Measurements from ENCODE around the gene CUL1. TPM values are rescaled to one million over a fixed set of nuclear protein-coding genes. Genes with fewer than 3 reads are reported as not detected.

The CUL1 gene
- total RNA-seq, 1 experiment from 2014 or later: 72.3 TPM

DNA sequence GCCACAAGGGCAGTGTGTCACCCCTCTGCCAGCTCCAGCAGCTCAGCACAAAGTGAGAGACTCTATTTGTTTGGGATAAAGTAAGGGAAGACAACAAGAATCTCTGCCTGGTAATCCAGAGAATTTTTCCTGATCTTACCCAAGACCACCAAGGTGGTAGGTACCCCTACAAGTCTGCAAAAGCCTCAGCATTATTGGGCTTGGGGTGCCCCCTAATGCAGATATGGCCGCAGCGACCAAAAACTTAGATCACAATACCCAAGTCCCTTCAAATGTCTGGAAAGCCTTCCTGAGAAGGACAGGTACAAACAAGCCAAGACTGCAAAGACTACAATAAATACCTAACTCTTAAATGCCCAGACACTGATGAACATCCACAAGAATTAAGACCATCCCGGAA is 22.4 kb upstream of the CUL1 start:
- Histone ChIP-seq H2BK5ac (ENCODE audit: insufficient read length, low read length) (no peak overlapping the region), H4K8ac (replicated peaks; ENCODE audit: insufficient read length, low read depth, low read length) (no peak overlapping the region), H3K9me3 (ENCODE audit: control insufficient read depth, low read depth, low read length) (no peaks in the 10 kb centered on the region), H4K91ac (ENCODE audit: insufficient read length, low read depth, low read length) (no peak overlapping the region), H3K79me2 (ENCODE audit: insufficient read depth, low read length) (no peaks in the 10 kb centered on the region), H3K79me1 (ENCODE audit: insufficient read depth, low read depth, low read length, poor library complexity, severe bottlenecking) (no peaks in the 10 kb centered on the region), H3K23ac (ENCODE audit: insufficient read length, low read depth, low read length) (no peak overlapping the region), H4K5ac (ENCODE audit: insufficient read length, low read depth, low read length) (no peak overlapping the region), H3K4ac (ENCODE audit: low read depth, low read length) (no peak overlapping the region), H3K4me2 (ENCODE audit: insufficient read depth, insufficient read length, low read length) (no peak overlapping the region), H3K14ac (ENCODE audit: insufficient read depth, low read length) (no peak overlapping the region), H2AFZ (ENCODE audit: low read length) (no peak overlapping the region), H3K27me3 (ENCODE audit: insufficient read depth, low read length) (no peaks in the 10 kb centered on the region), H3K23me2 (ENCODE audit: insufficient read length, low read depth, low read length, poor library complexity, severe bottlenecking) (no peaks in the 10 kb centered on the region), H2AK5ac (ENCODE audit: insufficient read length, low read length) (no peak overlapping the region), H2BK12ac (ENCODE audit: insufficient read length, low read depth, low read length) (no peak overlapping the region), H2BK15ac (ENCODE audit: low read depth, low read length) (no peak overlapping the region), H3K9ac (ENCODE audit: extremely low read depth, insufficient read length, low read length) (no peak overlapping the region), H3K4me1 (ENCODE audit: insufficient read depth, low read length) (no peaks in the 10 kb centered on the region), H2BK120ac (ENCODE audit: low read depth, low read length, poor library complexity, severe bottlenecking) (no peak overlapping the region), H4K20me1 (ENCODE audit: control insufficient read depth, insufficient read depth, insufficient read length) (no peaks in the 10 kb centered on the region), H3T11ph (ENCODE audit: low read length) (no peak overlapping the region), H3K27ac (ENCODE audit: insufficient read length, low read depth, low read length) (no peak overlapping the region), H3K56ac (ENCODE audit: insufficient read length, low read depth, low read length) (no peak overlapping the region), H3K18ac (ENCODE audit: insufficient read length, low read depth, low read length) (no peak overlapping the region), H2BK20ac (ENCODE audit: low read depth, low read length, poor library complexity, severe bottlenecking) (no peak overlapping the region)
- H3K4me3 Mint-ChIP-seq: no peak overlapping the region
- DNase-seq: no peak
- H3K27me3 Mint-ChIP-seq (ENCODE audit: low read depth): peaks cover 2% of the 10 kb centered on the region; the same call in 1 of the 2 replicates
- TF ChIP-seq, protein P1, sequence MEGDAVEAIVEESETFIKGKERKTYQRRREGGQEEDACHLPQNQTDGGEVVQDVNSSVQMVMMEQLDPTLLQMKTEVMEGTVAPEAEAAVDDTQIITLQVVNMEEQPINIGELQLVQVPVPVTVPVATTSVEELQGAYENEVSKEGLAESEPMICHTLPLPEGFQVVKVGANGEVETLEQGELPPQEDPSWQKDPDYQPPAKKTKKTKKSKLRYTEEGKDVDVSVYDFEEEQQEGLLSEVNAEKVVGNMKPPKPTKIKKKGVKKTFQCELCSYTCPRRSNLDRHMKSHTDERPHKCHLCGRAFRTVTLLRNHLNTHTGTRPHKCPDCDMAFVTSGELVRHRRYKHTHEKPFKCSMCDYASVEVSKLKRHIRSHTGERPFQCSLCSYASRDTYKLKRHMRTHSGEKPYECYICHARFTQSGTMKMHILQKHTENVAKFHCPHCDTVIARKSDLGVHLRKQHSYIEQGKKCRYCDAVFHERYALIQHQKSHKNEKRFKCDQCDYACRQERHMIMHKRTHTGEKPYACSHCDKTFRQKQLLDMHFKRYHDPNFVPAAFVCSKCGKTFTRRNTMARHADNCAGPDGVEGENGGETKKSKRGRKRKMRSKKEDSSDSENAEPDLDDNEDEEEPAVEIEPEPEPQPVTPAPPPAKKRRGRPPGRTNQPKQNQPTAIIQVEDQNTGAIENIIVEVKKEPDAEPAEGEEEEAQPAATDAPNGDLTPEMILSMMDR (conservative IDR thresholded peaks at IDR 0.05): no peak
- no peak overlapping the region; a peak in 1 of 7 replicates for H3K27ac Mint-ChIP-seq
- H3K9me3 Mint-ChIP-seq: peaks cover 12 to 14% of the 10 kb centered on the region in 2 experiments; a peak in 4 of 5 replicates
- peaks cover 0 to 13% (median 5%) of the 10 kb centered on the region in 3 experiments; a peak in 4 of 7 replicates for H3K36me3 Mint-ChIP-seq (ENCODE audit: insufficient read depth in 1 of 3, low read depth in 3 of 3)
- H3K4me1 Mint-ChIP-seq: peaks cover 0 to 3% of the 10 kb centered on the region in 2 experiments; a peak in 2 of 4 replicates
- no CpG with 5 or more reads among the region's 3 CpGs for WGBS (ENCODE audit: extremely low coverage, insufficient read length, low lambda C conversion rate)
